HG03354 (cell line): ENCODE results near the gene TMEM82.
"Not testable (repeated sequence)": the region's sequence is repeated elsewhere in the genome, so short reads cannot be mapped to it uniquely, and the experiment has no call there.

Experiments used
- ATAC-seq: cut with Tn5 transposase; IDR thresholded peaks from one replicate; pipeline ENCODE4 v1.9.1; 2021; ENCODE audit warnings: mild to moderate bottlenecking; ENCODE audit not compliant: unreplicated experiment, poor library complexity, severe bottlenecking

Gene TMEM82

DNA sequence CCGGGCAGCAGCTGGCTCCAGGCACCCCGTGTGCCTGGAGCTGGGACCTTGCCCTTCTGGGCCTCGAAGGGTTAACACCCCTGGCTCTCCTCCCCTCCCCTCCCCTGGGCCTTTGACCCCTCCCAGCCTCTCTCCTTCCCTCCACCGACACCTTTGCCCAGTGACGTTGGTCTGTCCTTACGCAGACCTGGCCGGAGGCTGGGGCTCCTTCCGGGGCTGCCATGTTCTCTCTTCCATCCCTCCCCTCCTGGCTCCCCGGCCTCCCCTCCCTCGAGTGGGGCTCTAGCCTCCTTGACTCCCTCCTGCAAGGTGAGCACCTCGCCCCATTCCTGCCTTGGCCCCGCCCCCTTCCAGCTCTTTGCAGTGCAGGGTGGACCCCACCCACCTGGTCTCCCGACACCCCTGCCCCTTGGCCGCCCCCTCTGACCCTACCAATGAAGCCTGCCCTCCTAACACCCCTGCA lies at the start of gene TMEM82:
Gene TMEM82, plus strand, starts transcription at position 161 of the 463 bp plus-strand sequence. Its CDS starts 61 bp downstream, at position 222.
- ATAC-seq, result no peak

DNA sequence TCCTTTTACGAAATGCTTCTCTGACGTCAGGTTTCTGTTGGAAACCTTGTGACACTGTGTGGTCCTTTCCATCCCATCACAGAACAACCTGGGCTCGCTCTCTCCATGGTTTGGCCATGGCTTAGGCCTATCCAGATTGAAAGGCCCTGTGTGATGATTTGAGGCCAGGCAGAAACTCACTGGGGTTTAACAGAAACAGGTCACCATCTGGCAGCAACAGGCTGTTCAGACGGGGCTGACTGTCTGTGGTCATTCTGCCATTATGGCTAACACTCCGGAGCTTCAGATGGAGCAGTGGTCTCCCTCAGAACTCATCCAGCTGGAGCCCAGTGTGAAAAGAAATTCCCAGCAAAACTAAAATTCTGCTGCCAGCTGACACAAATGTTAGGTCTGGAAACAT lies 48.9 kb upstream of the TMEM82 start:
- no peak for ATAC-seq

DNA sequence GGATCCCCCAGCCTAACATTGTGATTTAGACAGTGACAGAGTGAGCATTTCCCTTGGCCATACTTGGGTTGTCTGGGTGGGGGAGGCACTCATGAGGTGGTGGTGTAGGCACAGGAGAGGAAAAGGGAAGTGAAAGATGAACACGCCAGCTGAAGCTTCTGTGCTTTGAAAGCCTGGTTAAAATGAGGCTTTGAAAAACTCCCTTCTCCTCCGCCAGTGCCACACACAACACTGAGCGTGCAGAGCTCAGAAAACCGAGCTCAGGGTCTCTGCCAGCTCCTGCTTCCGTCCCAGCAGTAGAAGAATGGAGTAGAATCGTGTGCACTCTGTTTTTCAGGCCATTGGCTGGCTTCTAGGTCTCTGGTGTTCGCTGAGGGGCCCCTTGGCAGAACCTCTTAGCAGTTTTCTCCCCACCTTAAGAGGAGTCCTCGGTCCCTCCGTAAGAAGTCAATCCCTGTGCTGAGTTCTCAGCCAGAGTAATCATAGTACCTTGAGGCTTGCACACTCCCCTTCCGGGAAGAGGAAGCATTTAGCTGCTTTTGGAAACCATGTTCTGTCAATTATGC lies 45.3 kb upstream of the TMEM82 start:
- ATAC-seq, result peak; percentile 97

DNA sequence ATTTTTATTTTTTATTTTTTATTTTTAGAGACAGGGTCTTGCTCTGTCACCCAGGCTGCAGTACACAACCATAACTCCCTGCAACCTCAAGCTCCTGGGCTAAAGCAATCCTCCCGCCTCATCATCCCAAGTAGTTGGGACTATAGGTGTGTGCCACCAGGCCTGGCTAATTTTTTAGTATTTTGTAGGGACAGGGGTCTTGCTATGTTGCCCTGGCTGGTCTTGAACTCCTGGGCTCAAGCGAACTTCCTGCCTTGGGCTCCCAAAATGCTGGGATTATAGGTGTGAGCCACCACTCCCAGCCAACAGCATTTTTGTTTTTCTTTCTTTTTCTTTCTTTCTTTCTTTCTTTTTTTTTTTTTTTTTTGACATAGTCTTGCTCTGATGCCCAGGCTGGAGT lies 44.1 kb upstream of the TMEM82 start:
- ATAC-seq, result no peak

DNA sequence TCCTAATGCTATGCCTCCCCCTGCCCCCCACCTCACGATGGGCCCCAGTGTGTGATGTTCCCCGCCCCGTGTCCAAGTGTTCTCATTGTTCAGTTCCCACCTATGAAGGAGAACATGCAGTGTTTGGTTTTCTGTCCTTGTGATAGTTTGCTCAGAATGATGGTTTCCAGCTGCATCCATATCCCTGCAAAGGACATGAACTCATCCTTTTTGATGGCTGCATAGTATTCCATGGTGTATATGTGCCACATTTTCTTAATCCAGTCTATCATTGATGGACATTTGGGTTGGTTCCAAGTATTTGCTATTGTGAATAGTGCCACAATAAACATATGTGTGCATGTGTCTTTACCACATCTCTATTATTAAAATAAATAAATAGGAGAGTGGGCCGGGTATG lies 43.0 kb upstream of the TMEM82 start:
- ATAC-seq, result not testable (repeated sequence)

DNA sequence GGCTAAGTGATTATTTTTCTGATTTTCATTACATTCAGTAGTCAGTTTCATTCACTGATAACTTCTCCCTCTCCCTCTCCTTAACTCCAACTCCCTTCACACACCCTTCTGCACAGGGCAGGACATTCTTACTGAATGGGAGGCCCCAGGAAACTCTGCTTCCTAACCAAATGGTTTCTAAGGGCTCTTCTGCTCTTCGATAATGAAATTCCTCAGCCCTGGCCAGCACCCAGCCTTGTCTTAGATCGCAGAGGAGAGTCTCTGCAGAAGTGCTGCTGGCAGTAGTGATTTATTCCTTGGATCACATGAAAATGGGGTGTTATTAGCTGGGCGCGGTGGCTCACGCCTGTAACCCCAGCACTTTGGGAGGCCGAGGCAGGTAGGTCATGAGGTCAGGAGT lies 41.8 kb upstream of the TMEM82 start:
- no peak for ATAC-seq

DNA sequence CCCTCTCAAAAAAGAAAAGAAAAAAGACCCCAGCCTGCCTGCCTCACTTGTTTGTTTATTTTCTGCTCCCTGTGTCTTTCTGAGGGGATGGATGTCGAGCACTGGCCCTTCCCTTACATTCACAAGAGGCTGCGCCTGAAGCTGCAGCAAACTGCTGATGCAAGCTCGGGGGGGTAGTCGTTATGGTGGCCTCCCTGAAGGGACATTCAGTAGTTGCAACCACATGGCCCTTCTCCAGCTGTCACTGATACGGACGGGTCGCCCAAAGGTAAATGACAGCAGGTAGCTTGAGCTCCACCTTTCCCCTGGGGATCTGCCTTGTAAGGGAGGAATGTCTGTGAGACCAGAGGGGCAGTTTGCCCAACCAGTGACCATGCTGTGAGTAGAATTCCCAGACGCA lies 40.5 kb upstream of the TMEM82 start:
- no peak for ATAC-seq

DNA sequence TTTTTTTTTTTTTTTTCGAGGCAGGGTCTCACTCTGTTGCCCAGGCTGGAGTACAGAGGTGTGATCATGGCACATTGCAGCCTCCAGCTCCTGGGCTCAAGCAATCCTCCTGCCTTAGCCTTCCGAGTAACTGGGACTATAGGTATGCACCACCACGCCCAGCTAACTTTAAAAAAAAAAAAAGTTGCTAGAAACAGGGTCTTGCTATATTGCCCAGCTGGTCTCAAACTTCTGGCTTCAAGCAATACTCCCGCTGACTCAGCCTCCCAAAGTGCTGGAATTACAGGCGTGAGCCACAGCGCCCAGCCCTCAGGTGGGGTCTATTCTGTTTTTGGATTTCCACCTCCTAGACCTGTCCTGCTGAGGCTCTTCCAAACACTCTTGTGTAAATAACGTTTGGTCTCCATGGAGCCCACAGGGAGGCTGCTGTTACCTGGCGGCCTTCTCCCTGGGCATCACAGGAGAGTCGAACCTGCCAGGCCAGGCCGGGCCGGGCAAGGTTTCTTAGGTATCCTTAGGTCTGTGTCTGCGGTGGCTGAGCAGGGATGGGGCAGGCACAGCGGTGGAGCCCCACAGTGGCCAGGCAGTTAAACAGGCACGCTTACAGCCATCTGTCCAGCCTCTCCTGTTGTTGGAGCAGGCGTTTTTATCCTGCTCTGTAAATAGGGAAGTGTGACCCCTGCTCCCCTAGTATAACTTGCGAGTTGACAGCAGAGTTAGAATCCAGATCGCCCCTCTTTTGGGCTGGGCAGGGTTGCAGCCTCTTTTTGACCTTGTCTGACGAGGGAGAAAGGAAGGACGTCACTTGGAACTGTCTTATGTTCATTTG lies 39.4 kb upstream of the TMEM82 start:
- no peak for ATAC-seq

DNA sequence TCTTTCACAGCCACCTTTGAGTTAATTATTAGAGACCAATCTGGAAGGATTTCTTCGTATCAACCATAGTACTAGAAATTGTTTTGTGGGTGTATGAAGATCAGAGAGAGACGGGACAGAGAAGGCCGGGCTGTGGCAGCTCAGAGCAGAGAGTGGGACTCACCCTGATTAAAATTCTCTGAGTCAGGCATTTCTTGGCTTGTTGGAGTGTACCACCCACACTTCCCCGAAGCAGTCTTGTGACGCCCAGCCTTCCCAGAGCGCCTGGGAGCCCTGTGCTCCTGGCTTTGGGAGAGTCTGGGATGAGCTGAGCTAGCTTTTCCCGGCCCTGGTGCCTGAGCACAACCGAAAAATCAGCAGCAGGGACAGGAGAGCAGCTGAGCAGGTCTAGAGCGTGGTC lies 38.7 kb upstream of the TMEM82 start:
- ATAC-seq, result no peak

DNA sequence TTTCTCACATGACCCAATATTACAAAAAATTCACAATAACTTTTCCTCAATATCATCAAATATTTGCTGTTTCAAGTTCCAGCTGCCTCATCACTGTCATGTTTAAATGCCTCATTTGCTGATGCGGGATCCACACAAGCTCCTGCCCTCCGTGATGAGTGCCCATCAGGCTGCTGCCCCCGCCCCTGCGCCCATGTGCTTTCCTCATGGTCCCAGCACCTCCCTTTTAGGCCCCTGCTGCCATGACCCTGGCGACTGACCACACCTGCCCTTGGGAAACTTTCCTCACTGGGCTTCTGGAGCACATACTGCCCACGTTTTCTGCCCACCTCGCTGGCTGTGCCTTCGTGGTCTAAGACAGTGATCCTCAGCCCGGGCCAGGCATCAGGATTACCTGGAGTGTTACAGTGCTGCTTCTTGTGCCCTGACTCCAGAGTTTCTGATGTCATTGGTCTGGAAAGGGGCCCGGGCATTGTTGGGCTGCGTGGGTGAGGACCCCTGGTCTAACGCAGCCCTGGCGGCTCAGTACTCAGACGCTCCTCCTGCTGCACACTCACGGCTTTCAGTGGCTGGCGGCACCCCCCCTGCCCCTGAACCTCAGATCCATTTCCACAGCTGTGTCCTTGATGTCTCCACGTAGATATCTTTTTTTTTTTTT lies 37.6 kb upstream of the TMEM82 start:
- no peak for ATAC-seq

DNA sequence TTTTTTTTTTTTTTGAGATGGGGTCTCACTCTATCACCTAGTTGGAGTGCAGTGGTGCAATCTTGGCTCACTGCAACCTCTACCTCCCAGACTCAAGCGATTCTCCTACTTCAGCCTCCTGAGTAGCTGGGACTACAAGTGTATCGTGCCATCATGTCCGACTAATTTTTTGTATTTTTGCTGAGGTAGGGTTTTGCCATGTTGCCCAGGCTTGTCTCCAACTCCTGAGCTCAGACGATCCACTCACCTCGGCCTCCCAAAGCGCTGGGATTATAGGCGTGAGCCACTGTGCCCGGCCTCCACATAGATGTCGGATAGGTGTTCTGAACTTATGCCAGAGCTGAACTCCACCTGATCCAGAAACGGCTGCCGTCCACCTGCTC lies 37.1 kb upstream of the TMEM82 start:
- ATAC-seq, result no peak

DNA sequence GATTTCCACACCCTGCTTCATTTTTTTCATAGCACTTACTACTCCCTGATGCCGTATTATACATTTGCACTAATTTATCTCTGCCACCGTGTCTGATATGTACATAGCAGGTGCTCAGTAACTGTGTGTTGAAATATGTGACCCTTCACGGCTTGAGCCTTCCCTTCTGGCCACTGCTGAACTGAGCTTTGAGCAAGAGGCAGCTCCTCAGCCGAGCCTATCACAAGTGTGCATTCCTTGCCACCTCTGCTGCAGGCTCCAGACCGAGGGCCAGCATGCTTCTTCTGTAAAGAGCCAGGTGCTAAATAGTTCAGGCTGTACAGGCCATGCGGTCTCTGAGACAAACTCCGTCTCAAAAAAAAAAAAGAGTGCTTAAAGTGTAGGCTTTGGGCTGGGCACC lies 35.5 kb upstream of the TMEM82 start:
- no peak for ATAC-seq

DNA sequence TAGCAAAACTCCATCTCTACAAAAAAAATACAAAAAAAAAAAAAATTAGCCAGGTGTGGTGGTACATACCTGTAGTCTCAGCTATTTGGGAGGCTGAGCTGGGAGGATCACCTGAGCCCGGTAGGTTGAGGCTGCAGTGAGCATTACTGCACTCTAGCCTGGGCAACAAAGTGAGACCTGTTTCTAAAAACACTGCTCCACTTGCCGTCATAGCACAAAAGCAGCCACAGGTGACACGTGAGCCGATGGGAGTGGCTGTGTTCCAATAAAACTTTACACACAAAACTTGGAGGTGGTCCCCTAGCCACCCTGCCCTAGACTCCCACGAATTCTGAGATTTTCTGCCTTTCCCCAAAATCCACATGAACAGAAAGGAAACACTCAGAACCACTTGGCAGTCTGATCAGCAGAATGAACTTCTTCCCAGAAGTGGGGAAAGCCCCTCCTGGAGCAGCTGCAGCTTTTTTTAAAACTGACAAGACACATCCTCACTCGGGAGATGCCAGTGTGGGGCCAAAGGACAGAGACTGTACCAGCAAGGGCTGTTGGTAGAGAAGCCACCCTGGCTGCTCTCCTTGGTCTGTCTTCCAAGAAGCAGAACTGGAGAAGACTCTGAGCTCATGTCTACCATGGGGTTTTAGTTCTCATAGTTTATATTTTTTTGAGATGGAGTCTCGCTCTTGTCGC lies 34.9 kb upstream of the TMEM82 start:
- ATAC-seq, result no peak

DNA sequence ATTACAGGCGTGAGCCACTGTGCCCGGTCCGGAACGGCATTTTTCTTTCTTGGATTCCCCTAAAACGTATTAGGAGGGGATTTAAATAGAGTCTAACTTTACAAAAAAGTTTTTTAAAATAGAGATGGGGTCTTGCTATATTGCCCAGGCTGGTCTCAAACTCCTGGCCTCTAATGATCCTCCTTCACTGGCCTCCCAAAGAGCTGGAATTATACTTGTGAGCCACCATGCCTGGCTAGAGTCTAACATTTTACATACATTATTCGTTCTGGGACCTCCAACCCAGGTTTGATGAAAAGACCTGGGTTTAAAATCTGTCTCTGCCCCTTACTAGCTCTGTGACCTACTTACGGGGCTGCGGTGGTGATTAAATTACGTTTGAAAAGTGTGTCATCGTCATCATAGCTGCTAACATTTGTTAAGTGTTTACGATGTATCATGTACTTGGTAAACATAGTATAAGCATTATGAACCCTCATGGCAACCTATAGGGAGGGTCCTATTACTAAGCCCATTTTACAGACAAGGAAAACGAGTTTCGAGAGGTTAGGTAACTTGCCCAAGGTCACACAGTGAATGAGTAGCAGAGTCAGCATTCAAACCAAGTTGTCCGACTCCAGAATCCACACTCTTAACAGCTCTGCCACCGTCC lies 33.7 kb upstream of the TMEM82 start:
- ATAC-seq, result no peak

DNA sequence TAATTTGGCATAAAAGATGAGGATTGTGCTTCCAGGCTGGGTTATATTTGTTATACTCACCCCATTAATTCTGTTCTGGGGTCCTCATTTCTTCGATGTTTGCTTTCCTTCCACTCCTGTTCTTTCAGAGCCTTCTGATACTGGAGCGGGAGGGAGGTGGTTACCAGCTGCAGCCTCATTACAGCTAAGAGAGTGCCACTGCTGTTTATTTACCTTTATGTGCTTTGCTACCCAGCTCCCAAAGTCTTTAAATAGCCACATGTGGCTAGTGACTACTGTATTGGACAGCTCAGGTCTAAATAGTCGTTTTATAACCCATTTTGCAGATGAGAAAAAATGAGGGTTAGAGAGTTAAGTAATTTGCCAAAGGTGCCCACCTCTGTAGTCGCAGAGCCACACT lies 33.1 kb upstream of the TMEM82 start:
- ATAC-seq, result no peak

DNA sequence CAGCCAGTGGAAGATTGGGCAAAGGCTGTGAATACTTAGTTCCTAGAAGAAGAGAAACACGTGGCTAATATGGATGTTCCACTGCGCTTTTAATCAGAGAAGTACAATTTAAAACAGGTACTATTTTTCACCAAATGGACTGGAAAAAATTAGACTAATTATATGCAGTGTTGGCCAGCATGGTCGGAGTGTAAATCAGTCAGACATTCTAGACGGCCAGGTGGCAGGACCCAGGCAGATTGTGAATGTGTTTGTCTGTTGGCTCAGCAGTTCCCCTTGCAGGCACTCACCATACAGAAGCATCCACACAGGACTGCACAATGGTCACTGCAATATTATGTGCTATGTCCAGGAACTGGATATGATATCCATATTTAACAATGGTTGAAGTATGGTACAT lies 30.1 kb upstream of the TMEM82 start:
- no peak for ATAC-seq

DNA sequence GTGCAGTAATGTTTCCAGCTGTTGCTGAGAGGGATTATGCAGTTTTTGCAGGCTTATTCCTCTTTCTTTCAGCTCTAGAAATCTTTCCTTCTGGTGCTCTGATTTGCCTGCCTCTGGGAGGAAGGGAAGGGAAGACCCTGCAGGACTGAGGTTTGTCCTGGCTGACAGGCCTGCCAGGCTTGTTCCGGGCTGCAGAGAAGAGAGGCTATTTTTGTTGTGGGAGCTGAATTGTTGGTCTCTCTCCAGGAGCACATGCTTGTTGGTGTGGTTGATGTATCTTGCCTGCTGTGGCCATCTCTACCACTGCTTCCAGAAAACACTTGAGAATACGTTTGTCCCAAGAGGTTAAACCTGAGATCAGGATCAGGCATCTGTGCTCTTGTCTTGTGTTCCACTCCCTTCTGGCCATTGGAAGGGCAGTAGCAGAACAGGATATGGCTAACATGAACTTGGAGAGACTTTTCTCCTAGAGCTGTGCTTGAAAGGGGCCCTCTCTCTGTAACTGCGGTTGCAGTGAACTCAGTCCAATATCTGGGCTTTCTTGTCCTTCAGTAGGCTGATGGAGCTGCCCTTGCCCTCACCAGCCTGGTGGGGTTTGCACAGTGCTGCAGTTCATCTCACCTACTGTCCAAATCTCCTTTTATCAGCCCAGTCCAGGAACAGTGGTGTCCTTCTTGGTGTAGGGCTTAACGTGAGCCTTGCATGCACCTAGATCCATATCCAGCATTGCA lies 27.7 kb upstream of the TMEM82 start:
- ATAC-seq, result no peak

DNA sequence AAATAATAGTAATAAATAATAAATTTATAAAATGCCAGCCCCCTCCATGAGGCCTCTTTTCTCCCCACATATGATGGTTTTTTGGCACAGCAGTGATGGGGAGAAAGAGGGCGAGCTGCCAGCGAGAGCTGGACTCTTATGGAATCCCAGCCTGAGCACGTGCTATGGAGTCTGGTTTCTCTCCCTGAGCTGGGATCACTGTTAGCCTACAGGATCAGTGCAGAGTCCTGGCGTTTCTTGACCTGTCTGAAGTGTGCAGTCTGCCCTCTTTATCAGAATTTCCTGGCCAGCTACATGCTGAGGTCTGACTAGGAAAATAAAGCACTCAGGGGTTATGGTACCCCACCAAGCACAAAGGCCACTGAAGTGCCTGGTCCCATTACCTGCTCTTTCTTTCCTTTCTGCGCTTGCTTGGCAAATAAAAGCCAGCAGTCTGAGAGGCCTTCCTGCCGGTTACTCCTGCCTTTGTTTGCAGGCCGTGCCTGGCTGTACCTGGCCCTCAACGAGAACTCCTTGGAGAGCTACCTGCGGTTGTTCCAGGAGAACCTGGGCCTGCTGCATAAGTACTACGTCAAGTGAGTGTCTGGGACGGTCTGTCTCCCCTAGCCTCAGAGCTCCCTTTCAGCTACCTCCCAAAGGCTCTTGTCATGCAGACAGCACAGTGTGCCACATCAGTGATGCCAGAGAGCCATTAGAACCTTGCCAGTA lies 24.7 kb upstream of the TMEM82 start:
- no peak for ATAC-seq

DNA sequence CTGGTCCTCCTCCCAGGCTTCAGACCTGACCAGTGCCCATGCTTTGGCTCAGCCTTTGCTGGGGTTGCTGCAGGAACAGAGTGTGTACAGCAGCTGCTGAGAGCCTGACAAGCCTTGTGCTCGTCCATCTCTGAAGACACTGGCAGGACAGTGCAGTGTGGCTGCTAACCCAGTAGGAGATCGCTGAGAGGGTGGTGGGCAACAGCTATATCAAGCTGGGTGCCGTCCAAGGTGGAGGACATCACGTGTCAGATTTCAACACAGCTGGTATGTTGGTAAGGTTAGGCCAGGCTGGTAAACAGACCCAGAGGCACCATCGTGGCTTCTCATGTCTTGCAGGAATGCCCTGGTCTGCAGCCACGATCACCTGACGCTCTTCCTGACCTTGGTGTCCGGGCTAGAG lies 24.1 kb upstream of the TMEM82 start:
- no peak for ATAC-seq
